Measurements from ENCODE around the gene ZFP3.
"Not testable (repeated sequence)": the region's sequence is repeated elsewhere in the genome, so short reads cannot be mapped to it uniquely, and the experiment has no call there.

DNA sequence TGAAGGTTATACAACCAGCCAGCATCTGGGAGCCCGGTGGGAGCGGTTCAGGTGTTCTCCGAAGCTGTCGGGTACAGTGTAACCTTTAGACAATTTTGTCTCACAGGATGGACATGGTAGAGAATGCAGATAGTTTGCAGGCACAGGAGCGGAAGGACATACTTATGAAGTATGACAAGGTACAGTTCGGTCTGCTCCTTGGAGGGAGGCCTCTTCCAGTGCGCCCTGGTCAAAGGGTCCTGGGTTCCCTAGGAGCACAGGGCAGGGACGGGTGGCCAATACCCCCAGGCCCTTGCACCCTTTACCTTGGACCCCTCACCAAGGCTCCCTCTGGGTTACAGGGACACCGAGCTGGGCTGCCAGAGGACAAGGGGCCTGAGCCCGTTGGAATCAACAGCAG is 52.0 kb downstream of the ZFP3 start:
- TF ChIP-seq, protein P1, sequence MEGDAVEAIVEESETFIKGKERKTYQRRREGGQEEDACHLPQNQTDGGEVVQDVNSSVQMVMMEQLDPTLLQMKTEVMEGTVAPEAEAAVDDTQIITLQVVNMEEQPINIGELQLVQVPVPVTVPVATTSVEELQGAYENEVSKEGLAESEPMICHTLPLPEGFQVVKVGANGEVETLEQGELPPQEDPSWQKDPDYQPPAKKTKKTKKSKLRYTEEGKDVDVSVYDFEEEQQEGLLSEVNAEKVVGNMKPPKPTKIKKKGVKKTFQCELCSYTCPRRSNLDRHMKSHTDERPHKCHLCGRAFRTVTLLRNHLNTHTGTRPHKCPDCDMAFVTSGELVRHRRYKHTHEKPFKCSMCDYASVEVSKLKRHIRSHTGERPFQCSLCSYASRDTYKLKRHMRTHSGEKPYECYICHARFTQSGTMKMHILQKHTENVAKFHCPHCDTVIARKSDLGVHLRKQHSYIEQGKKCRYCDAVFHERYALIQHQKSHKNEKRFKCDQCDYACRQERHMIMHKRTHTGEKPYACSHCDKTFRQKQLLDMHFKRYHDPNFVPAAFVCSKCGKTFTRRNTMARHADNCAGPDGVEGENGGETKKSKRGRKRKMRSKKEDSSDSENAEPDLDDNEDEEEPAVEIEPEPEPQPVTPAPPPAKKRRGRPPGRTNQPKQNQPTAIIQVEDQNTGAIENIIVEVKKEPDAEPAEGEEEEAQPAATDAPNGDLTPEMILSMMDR (IDR thresholded peaks at IDR 0.05; ENCODE audit: low read length), result not testable (repeated sequence)
- TF ChIP-seq EZH2 (optimal IDR thresholded peaks at IDR 0.05; ENCODE audit: low read depth, low read length); EZH2phosphoT487 (IDR thresholded peaks at IDR 0.05; ENCODE audit: low read length): not testable (repeated sequence)
